HCT116 (cell line): Measurements from ENCODE around the gene FGF8. TPM values are rescaled to one million over a fixed set of nuclear protein-coding genes. Genes with fewer than 3 reads are reported as not detected.

Source experiments
- ATAC-seq: fragments of 200-7000 bp; cut with Tn5 transposase; 2 replicates; pipeline ENCODE4 v1.9.1; 2020; ENCODE audit warnings: mild to moderate bottlenecking, moderate library complexity
- BruUV-seq: library from RNA; stranded (reverse); fragments of 400-500 nt; replicated peaks from 2 replicates; lab custom pipeline; 2021; lab: Mats Ljungman, UMichigan
- CTCF ChIA-PET: fragments of 300-600 bp; sonication (Branson Sonifier 250); formaldehyde crosslinking; loops from one replicate; lab custom pipeline; 2021; ENCODE audit warnings: antibody characterized with exemption; lab: Charles Lee
- POLR2A ChIA-PET: fragments of 300-600, 350-600 bp; sonication (Branson Sonifier 250); formaldehyde crosslinking; loops from one replicate; lab custom pipeline; 2021; ENCODE audit warnings: antibody characterized with exemption; lab: Charles Lee
- RAD21 ChIA-PET, 2 experiments: fragments of 300-600 bp; sonication (Branson Sonifier 250); formaldehyde crosslinking; loops; one replicate each; lab custom pipeline; 2023; ENCODE audit warnings: low total read pairs in 2 of 2; ENCODE audit not compliant: uncharacterized antibody in 2 of 2, unreplicated experiment in 2 of 2, low non-redundant PET in 1 of 2; lab: Charles Lee
- DNase-seq: peaks from one replicate; pipeline ENCODE4 v3.0.0-alpha.2; 2010; ENCODE audit warnings: low read depth, low spot score
- H2AFZ ChIP-seq: fragments of 200-600 bp; shearing (Covaris generic), sonication (generic); 2 replicates; pipeline ENCODE4 v1.6.1; 2017; ENCODE audit warnings: low read depth, mixed run types, mixed read lengths, antibody characterized with exemption, low read length; ENCODE audit not compliant: poor library complexity, severe bottlenecking
- H3K27ac ChIP-seq: 2 replicates; pipeline ENCODE4 v1.5.1; 2012; ENCODE audit warnings: low read depth, low read length
- H3K27me3 ChIP-seq: fragments of 200-600 bp; sonication (generic); 2 replicates; pipeline ENCODE4 v1.6.1; 2016; ENCODE audit warnings: mixed run types, low read length, mixed read lengths; ENCODE audit not compliant: insufficient read depth
- H3K36me3 ChIP-seq, 2 experiments: fragments of 200-500 bp in 1 of 2; fragments of 200-600 bp in 1 of 2; sonication (Bioruptor generic) in 1 of 2; sonication (generic) in 1 of 2; 2 replicates each; pipeline versions ENCODE4 v1.5.1 to v1.6.1; 2014 to 2016; ENCODE audit warnings: low read length in 2 of 2, inconsistent platforms in 1 of 2, mixed read lengths in 1 of 2, mixed run types in 1 of 2; ENCODE audit not compliant: insufficient read depth in 2 of 2, control insufficient read depth in 1 of 2
- H3K4me1 ChIP-seq, 2 experiments: fragments of 200-600 bp in 1 of 2; sonication (generic) in 1 of 2; 2 replicates each; pipeline versions ENCODE4 v1.5.1 to v1.6.1; 2012 to 2017; ENCODE audit warnings: low read length in 2 of 2, inconsistent platforms in 1 of 2, mild to moderate bottlenecking in 1 of 2, mixed read lengths in 1 of 2, mixed run types in 1 of 2, moderate library complexity in 1 of 2; ENCODE audit not compliant: insufficient read depth in 2 of 2, control insufficient read depth in 1 of 2
- H3K4me2 ChIP-seq: fragments of 200-600 bp; sonication (generic); 2 replicates; pipeline ENCODE4 v1.6.1; 2017; ENCODE audit warnings: mixed run types, low read length, mixed read lengths
- H3K4me3 ChIP-seq, 2 experiments: fragments of 200-600 bp in 1 of 2; sonication (generic) in 1 of 2; replicated peaks in 1 of 2; 2 replicates each; pipeline ENCODE4 v1.5.1; 2011 to 2016; ENCODE audit warnings: low read length in 2 of 2, control low read depth in 1 of 2, low read depth in 1 of 2, mild to moderate bottlenecking in 1 of 2, mixed read lengths in 1 of 2, mixed run types in 1 of 2
- H3K79me2 ChIP-seq: fragments of 200-600 bp; sonication (generic); 2 replicates; pipeline ENCODE4 v1.6.1; 2017; ENCODE audit warnings: mild to moderate bottlenecking, mixed run types, low read length, moderate library complexity, mixed read lengths; ENCODE audit not compliant: insufficient read depth
- H3K9ac ChIP-seq: fragments of 200-600 bp; sonication (generic); 2 replicates; pipeline ENCODE4 v1.6.1; 2016; ENCODE audit warnings: low read length, mixed read lengths
- H3K9me2 ChIP-seq: fragments of 200-600 bp; sonication (generic), shearing (Covaris generic); 2 replicates; pipeline ENCODE4 v1.6.1; 2017; ENCODE audit warnings: mixed run types, mild to moderate bottlenecking, moderate library complexity; ENCODE audit not compliant: insufficient read depth
- H3K9me3 ChIP-seq, 2 experiments: fragments of 200-500 bp in 1 of 2; fragments of 200-600 bp in 1 of 2; sonication (Bioruptor generic) in 1 of 2; sonication (generic) in 1 of 2; 2 replicates each; pipeline ENCODE4 v1.6.1; 2014 to 2017; ENCODE audit warnings: low read length in 2 of 2, mixed read lengths in 2 of 2, inconsistent platforms in 1 of 2, low read depth in 1 of 2, mild to moderate bottlenecking in 1 of 2, mixed run types in 1 of 2, moderate library complexity in 1 of 2; ENCODE audit not compliant: control insufficient read depth in 1 of 2, insufficient read depth in 1 of 2
- H4K20me1 ChIP-seq: fragments of 200-600 bp; sonication (generic), shearing (Covaris generic); 2 replicates; pipeline ENCODE4 v1.6.1; 2017; ENCODE audit warnings: mixed run types, mild to moderate bottlenecking, moderate library complexity; ENCODE audit not compliant: insufficient read depth
- EGR1 ChIP-seq: IDR thresholded peaks from 2 replicates; pipeline ENCODE4 v1.6.1; 2012; ENCODE audit warnings: low read depth
- ELF1 ChIP-seq: IDR thresholded peaks from 2 replicates; pipeline ENCODE4 v1.6.1; 2012; ENCODE audit warnings: low read depth, borderline replicate concordance
- FOSL1 ChIP-seq: IDR thresholded peaks from 2 replicates; pipeline ENCODE4 v1.6.1; 2012; ENCODE audit warnings: low read depth
- POLR2AphosphoS5 ChIP-seq: IDR thresholded peaks from 2 replicates; pipeline ENCODE4 v1.6.1; 2011; ENCODE audit warnings: mild to moderate bottlenecking, low read depth, low read length, moderate library complexity
- SIN3A ChIP-seq: IDR thresholded peaks from 2 replicates; pipeline ENCODE4 v1.6.1; 2012; ENCODE audit warnings: low read depth
- SP1 ChIP-seq: IDR thresholded peaks from 2 replicates; pipeline ENCODE4 v1.6.1; 2012; ENCODE audit warnings: low read depth
- SRF ChIP-seq: IDR thresholded peaks from 2 replicates; pipeline ENCODE4 v1.6.1; 2012; ENCODE audit warnings: low read depth
- YY1 ChIP-seq: IDR thresholded peaks from 2 replicates; pipeline ENCODE4 v1.6.1; 2011; ENCODE audit warnings: low read length, low read depth, moderate library complexity, mild to moderate bottlenecking; ENCODE audit not compliant: insufficient replicate concordance; ENCODE audit errors: extremely low read depth
- intact Hi-C: fragments of 100-400 bp; cut with micrococcal nuclease; formaldehyde crosslinking; loops from 2 replicates; pipeline ENCODE4 v1.10.0; 2022
- total RNA-seq: library from RNA; stranded (reverse); gene quantifications from one replicate; pipeline ENCODE4 v1.2.1, GENCODE V29; 2021; ENCODE audit not compliant: unreplicated experiment

Gene FGF8
- total RNA-seq, 1 experiment from 2014 or later, result 2.7 TPM

GRCh38 chr10:101783736-101784118, 7.8 kb upstream of the FGF8 start:
- peak overlapping the region; percentile 94 for H3K4me2 ChIP-seq
- peaks cover 47% of the 10 kb centered on the region for H3K79me2 ChIP-seq
- POLR2A ChIA-PET, result interaction anchor here (0.6 to 2.1 kb wide), 5 partner anchors 11 to 189 kb away, joined by 3 to 7 read pairs (median 5); partner anchors contain the start of gene OGA
- TSS peak; percentile 84 for BruUV-seq
- H3K27ac ChIP-seq, result peak overlapping the region; percentile 66
- CTCF ChIA-PET, result interaction anchor here (0.6 to 5.8 kb wide), 10 partner anchors 12 to 570 kb away, joined by 3 to 220 read pairs (median 4); no protein-coding TSS in a partner anchor
- H3K9me2 ChIP-seq, result no peaks in the 10 kb centered on the region
- ATAC-seq (peak; percentile 1), DNase-seq (no peak)
- peak overlapping the region; percentile 74 to 90 for H3K4me3 ChIP-seq
- H3K9ac ChIP-seq, result peak overlapping the region; percentile 91
- H4K20me1 ChIP-seq, result peaks cover 3% of the 10 kb centered on the region; the same call in 1 of the 2 replicates
- RAD21 ChIA-PET, result interaction anchor here (0.8 to 1.2 kb wide), 3 partner anchors 36 to 181 kb away, joined by 3 read pairs; no protein-coding TSS in a partner anchor
- H3K27me3 ChIP-seq, result no peaks in the 10 kb centered on the region
- H3K9me3 ChIP-seq, result no peaks in the 10 kb centered on the region
- H3K36me3 ChIP-seq, result peaks cover 25 to 38% of the 10 kb centered on the region in 2 experiments; a peak in 3 of 4 replicates
- H3K4me1 ChIP-seq, result peaks cover 19 to 45% of the 10 kb centered on the region in 2 experiments
- TF ChIP-seq FOSL1 (no peak), SRF (no peak), SIN3A (no peak), EGR1 (no peak), ELF1 (no peak), POLR2AphosphoS5 (peak; percentile 4; the same call in 1 of the 2 replicates), YY1 (no peak), SP1 (no peak)
- H2AFZ ChIP-seq, result peak overlapping the region; percentile 0
- intact Hi-C loops, result loop anchor here (5.0 kb wide), 2 partner anchors 34 to 196 kb away; partner anchors contain the start of genes DPCD, OGA and POLL
